Measurements from ENCODE around the gene OR52N2.

OR52N2 gene

DNA sequence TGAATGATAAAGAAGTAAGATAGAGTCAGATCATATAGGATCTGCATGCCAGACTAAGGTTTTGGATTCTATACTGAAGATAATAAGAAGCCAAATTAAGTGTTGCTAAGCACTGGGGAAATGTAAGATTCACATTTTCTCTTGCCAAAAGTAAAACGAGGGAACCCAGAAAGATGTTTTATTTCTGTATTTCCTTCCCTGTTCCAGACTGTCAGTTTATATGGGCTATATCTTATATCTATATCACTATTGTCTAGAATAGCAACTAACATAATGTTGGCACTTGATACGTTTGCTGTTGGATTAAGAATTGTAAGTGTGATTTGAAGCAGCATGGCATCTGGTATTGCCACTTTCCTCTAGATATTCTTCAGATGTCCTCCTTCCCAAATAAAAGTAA lies 24.7 kb downstream of the OR52N2 start:
- no peak overlapping the region for H3K4me3 ChIP-seq (ENCODE audit: low read depth, low read length, poor library complexity, severe bottlenecking)
- H3K4me2 ChIP-seq (ENCODE audit: low read length) = no peak overlapping the region
- H3K27ac ChIP-seq (ENCODE audit: low read depth, low read length, poor library complexity, severe bottlenecking) = no peak overlapping the region
- H3K36me3 ChIP-seq (ENCODE audit: insufficient read depth, low read length) = no peaks in the 10 kb centered on the region
- no peak overlapping the region for H3K9ac ChIP-seq (ENCODE audit: low read length)
- no peaks in the 10 kb centered on the region for H3F3A ChIP-seq (ENCODE audit: insufficient read depth, low read length)
- no peaks in the 10 kb centered on the region for H3K27me3 ChIP-seq (ENCODE audit: insufficient read depth, low read length)
- no peaks in the 10 kb centered on the region for H4K20me1 ChIP-seq (ENCODE audit: insufficient read depth, low read length)
- TF ChIP-seq, protein P1, sequence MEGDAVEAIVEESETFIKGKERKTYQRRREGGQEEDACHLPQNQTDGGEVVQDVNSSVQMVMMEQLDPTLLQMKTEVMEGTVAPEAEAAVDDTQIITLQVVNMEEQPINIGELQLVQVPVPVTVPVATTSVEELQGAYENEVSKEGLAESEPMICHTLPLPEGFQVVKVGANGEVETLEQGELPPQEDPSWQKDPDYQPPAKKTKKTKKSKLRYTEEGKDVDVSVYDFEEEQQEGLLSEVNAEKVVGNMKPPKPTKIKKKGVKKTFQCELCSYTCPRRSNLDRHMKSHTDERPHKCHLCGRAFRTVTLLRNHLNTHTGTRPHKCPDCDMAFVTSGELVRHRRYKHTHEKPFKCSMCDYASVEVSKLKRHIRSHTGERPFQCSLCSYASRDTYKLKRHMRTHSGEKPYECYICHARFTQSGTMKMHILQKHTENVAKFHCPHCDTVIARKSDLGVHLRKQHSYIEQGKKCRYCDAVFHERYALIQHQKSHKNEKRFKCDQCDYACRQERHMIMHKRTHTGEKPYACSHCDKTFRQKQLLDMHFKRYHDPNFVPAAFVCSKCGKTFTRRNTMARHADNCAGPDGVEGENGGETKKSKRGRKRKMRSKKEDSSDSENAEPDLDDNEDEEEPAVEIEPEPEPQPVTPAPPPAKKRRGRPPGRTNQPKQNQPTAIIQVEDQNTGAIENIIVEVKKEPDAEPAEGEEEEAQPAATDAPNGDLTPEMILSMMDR (IDR thresholded peaks at IDR 0.05; ENCODE audit: low read length) = no peak
- TF ChIP-seq EZH2 (IDR thresholded peaks at IDR 0.05; ENCODE audit: borderline replicate concordance, low read length) = no peak
- H3K4me1 ChIP-seq (ENCODE audit: insufficient read depth, low read length, severe bottlenecking) = no peaks in the 10 kb centered on the region
- H3K9me3 ChIP-seq (ENCODE audit: low read length) = no peaks in the 10 kb centered on the region
- H3K79me2 ChIP-seq (ENCODE audit: insufficient read depth, low read length) = no peaks in the 10 kb centered on the region
- no peak overlapping the region for H2AFZ ChIP-seq (ENCODE audit: low read length)
- H3K9me2 ChIP-seq (ENCODE audit: low read depth, low read length) = no peaks in the 10 kb centered on the region

DNA sequence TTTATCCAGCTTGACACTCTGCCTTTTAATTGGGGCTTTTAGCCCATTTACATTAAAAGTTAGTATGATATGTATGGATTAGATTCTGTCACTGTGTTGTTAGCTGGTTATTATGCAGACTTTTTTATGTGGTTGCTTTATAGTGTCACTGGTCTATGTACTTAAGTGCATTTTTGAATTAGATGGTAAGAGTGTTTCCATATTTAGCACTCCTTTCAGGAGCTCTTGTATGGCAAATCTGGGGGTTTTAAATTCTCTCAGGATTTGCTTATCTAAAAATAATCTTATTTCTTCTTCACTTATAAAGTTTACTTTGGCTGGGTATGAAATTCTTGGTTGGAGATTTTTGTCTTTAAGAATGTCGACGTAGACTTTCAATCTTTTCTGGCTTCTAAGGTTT lies 29.0 kb downstream of the OR52N2 start:
- no peaks in the 10 kb centered on the region for H3K4me1 ChIP-seq (ENCODE audit: insufficient read depth, low read length, severe bottlenecking)
- no peaks in the 10 kb centered on the region for H3K9me3 ChIP-seq (ENCODE audit: low read length)
- no peak overlapping the region for H3K4me3 ChIP-seq (ENCODE audit: low read depth, low read length, poor library complexity, severe bottlenecking)
- H3K27ac ChIP-seq (ENCODE audit: low read depth, low read length, poor library complexity, severe bottlenecking) = no peak overlapping the region
- no peaks in the 10 kb centered on the region for H4K20me1 ChIP-seq (ENCODE audit: insufficient read depth, low read length)
- H3K27me3 ChIP-seq (ENCODE audit: insufficient read depth, low read length) = no peaks in the 10 kb centered on the region
- no peaks in the 10 kb centered on the region for H3K9me2 ChIP-seq (ENCODE audit: low read depth, low read length)
- H3K9ac ChIP-seq (ENCODE audit: low read length) = no peak overlapping the region
- no peak overlapping the region for H2AFZ ChIP-seq (ENCODE audit: low read length)
- H3F3A ChIP-seq (ENCODE audit: insufficient read depth, low read length) = no peaks in the 10 kb centered on the region
- H3K36me3 ChIP-seq (ENCODE audit: insufficient read depth, low read length) = no peaks in the 10 kb centered on the region
- no peak for TF ChIP-seq EZH2 (IDR thresholded peaks at IDR 0.05; ENCODE audit: borderline replicate concordance, low read length)
- TF ChIP-seq, protein P1 (IDR thresholded peaks at IDR 0.05; ENCODE audit: low read length) = no peak
- no peaks in the 10 kb centered on the region for H3K79me2 ChIP-seq (ENCODE audit: insufficient read depth, low read length)
- no peak overlapping the region for H3K4me2 ChIP-seq (ENCODE audit: low read length)

DNA sequence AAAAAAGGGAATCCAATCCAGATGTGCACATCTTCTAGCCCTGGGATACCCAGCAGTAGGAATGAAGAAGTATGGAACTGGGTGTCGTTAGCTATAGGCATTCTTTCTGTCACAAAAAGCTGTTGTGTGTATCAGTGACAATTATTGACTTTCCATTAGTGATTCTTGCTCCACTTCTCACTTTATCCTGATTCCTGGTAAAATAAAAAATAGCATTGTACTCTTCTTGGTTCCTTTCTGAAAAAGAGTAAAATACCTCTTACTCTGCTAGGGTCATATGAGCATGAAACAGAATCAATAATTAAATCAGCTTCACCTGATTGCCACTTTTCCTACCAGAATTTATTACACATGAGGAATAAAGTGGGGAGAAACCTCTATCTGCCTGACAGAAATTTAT lies 33.1 kb downstream of the OR52N2 start, which contains the start of gene OR52E6:
TSS of gene OR52E6 (minus strand) at position 101 of the 400 bp plus-strand sequence. CDS start at position 101, 0 bp downstream.
- Histone ChIP-seq H3F3A (ENCODE audit: insufficient read depth, low read length) (no peaks in the 10 kb centered on the region), H2AFZ (ENCODE audit: low read length) (no peak within 1 kb of the TSS), H3K27ac (ENCODE audit: low read depth, low read length, poor library complexity, severe bottlenecking) (no peak within 1 kb of the TSS), H3K9ac (ENCODE audit: low read length) (no peak within 1 kb of the TSS), H3K4me3 (ENCODE audit: low read depth, low read length, poor library complexity, severe bottlenecking) (no peak within 1 kb of the TSS), H3K9me2 (ENCODE audit: low read depth, low read length) (no peaks in the 10 kb centered on the region), H3K4me1 (ENCODE audit: insufficient read depth, low read length, severe bottlenecking) (no peaks in the 10 kb centered on the region), H3K4me2 (ENCODE audit: low read length) (no peak within 1 kb of the TSS), H3K36me3 (ENCODE audit: insufficient read depth, low read length) (no peaks in the 10 kb centered on the region), H3K79me2 (ENCODE audit: insufficient read depth, low read length) (no peaks in the 10 kb centered on the region), H3K9me3 (ENCODE audit: low read length) (no peaks in the 10 kb centered on the region), H3K27me3 (ENCODE audit: insufficient read depth, low read length) (no peaks in the 10 kb centered on the region), H4K20me1 (ENCODE audit: insufficient read depth, low read length) (no peaks in the 10 kb centered on the region)
- no peak for TF ChIP-seq EZH2 (IDR thresholded peaks at IDR 0.05; ENCODE audit: borderline replicate concordance, low read length)
- TF ChIP-seq, protein P1 (IDR thresholded peaks at IDR 0.05; ENCODE audit: low read length) = no peak

Measured in OCI-LY1 (cell line).